CD14-positive monocyte (primary cell): Measurements from ENCODE around the gene TTLL11. TPM values are rescaled to one million over a fixed set of nuclear protein-coding genes. Genes with fewer than 3 reads are reported as not detected.

Experiments used
- DNase-seq, 3 donors: peaks; one replicate each; pipeline ENCODE4 v3.0.0-alpha.2; 2011 to 2022
- H2AFZ ChIP-seq: 2 replicates; pipeline ENCODE4 v1.6.0; 2012; ENCODE audit warnings: mild to moderate bottlenecking, low read depth, low read length, inconsistent platforms; ENCODE audit not compliant: insufficient read depth, poor library complexity, severe bottlenecking
- H3K27ac ChIP-seq, 2 donors: 1 replicate in 1 of 2; 2 replicates in 1 of 2; pipeline ENCODE4 v1.5.1; 2012 to 2013; ENCODE audit warnings: low read length in 2 of 2, control low read depth in 1 of 2, inconsistent platforms in 1 of 2, low read depth in 1 of 2, mild to moderate bottlenecking in 1 of 2
- H3K27me3 ChIP-seq, 2 donors: one replicate each; pipeline versions ENCODE4 v1.6.0 to v1.6.1; 2011 to 2013; ENCODE audit warnings: low read length in 2 of 2; ENCODE audit not compliant: control insufficient read depth in 2 of 2, insufficient read depth in 2 of 2
- H3K36me3 ChIP-seq, 2 donors: replicated peaks in 1 of 2; 1 replicate in 1 of 2; 2 replicates in 1 of 2; pipeline versions ENCODE4 v1.5.1 to v1.6.1; 2012 to 2013; ENCODE audit warnings: low read length in 2 of 2, control low read depth in 1 of 2, inconsistent platforms in 1 of 2, mild to moderate bottlenecking in 1 of 2; ENCODE audit not compliant: insufficient read depth in 2 of 2, control insufficient read depth in 1 of 2
- H3K4me1 ChIP-seq, 2 donors: 1 replicate in 1 of 2; 2 replicates in 1 of 2; pipeline versions ENCODE4 v1.5.1 to v1.6.1; 2012 to 2013; ENCODE audit warnings: low read length in 2 of 2, control low read depth in 1 of 2, inconsistent platforms in 1 of 2, mild to moderate bottlenecking in 1 of 2, moderate library complexity in 1 of 2; ENCODE audit not compliant: insufficient read depth in 2 of 2, control insufficient read depth in 1 of 2
- H3K4me2 ChIP-seq: replicated peaks from 2 replicates; pipeline ENCODE3; 2012; ENCODE audit warnings: low read length, moderate library complexity, mild to moderate bottlenecking; ENCODE audit not compliant: poor library complexity, severe bottlenecking; ENCODE audit errors: extremely low read depth
- H3K4me3 ChIP-seq, 3 experiments: fragments of 200-600 bp in 1 of 3; sonication (generic) in 1 of 3; replicated peaks in 1 of 3; 1 replicate in 2 of 3; 2 replicates in 1 of 3; pipeline ENCODE4 v1.5.1; 2011 to 2013; ENCODE audit warnings: low read length in 3 of 3, mild to moderate bottlenecking in 3 of 3, control low read depth in 2 of 3, low read depth in 2 of 3, inconsistent platforms in 1 of 3, moderate library complexity in 1 of 3
- H3K79me2 ChIP-seq: 2 replicates; pipeline ENCODE4 v1.6.0; 2012; ENCODE audit warnings: mild to moderate bottlenecking, control low read depth, inconsistent platforms, low read length, moderate library complexity; ENCODE audit not compliant: insufficient read depth
- H3K9ac ChIP-seq: 2 replicates; pipeline ENCODE4 v1.6.0; 2017; ENCODE audit warnings: low read length, mild to moderate bottlenecking; ENCODE audit not compliant: insufficient read depth, poor library complexity, severe bottlenecking
- H3K9me3 ChIP-seq, 2 donors: replicated peaks in 1 of 2; 1 replicate in 1 of 2; 2 replicates in 1 of 2; pipeline versions ENCODE4 v1.5.1 to v1.6.1; 2012 to 2013; ENCODE audit warnings: low read length in 2 of 2, control low read depth in 1 of 2; ENCODE audit not compliant: control insufficient read depth in 1 of 2, insufficient read depth in 1 of 2
- H4K20me1 ChIP-seq: 2 replicates; pipeline ENCODE4 v1.6.0; 2012; ENCODE audit warnings: mild to moderate bottlenecking, low read length, control low read depth, moderate library complexity; ENCODE audit not compliant: insufficient read depth
- H3K27ac Mint-ChIP-seq, 7 donors: one replicate each; pipeline ENCODE4 v1.8.0; 2020; ENCODE audit warnings: mild to moderate bottlenecking in 7 of 7, mixed read lengths in 7 of 7, moderate library complexity in 6 of 7, inconsistent platforms in 2 of 7
- H3K27me3 Mint-ChIP-seq, 3 donors: one replicate each; pipeline ENCODE4 v1.8.0; 2021 to 2022; ENCODE audit warnings: low read depth in 3 of 3, mild to moderate bottlenecking in 3 of 3, mixed read lengths in 3 of 3, moderate library complexity in 3 of 3, inconsistent platforms in 1 of 3
- H3K36me3 Mint-ChIP-seq, 2 donors: one replicate each; pipeline ENCODE4 v1.8.0; 2020; ENCODE audit warnings: mixed read lengths in 2 of 2, inconsistent platforms in 1 of 2, mild to moderate bottlenecking in 1 of 2
- H3K4me1 Mint-ChIP-seq: one replicate; pipeline ENCODE4 v1.8.0; 2020; ENCODE audit warnings: mild to moderate bottlenecking, mixed read lengths
- H3K4me3 Mint-ChIP-seq, 2 donors: one replicate each; pipeline ENCODE4 v1.8.0; 2020; ENCODE audit warnings: mild to moderate bottlenecking in 2 of 2, mixed read lengths in 2 of 2, moderate library complexity in 1 of 2
- H3K9me3 Mint-ChIP-seq, 7 donors: one replicate each; pipeline ENCODE4 v1.8.0; 2020 to 2022; ENCODE audit warnings: mixed read lengths in 7 of 7, mild to moderate bottlenecking in 6 of 7, moderate library complexity in 6 of 7, inconsistent platforms in 2 of 7
- CTCF ChIP-seq: fragments of 200-600 bp; IDR thresholded peaks from one replicate; pipeline ENCODE4 v1.8.0; 2022; ENCODE audit warnings: antibody characterized with exemption, mild to moderate bottlenecking
- WGBS: methylation state at CpG from one replicate; pipeline ENCODE4 v1.1.5; 2013; ENCODE audit warnings: missing lambda C conversion rate; ENCODE audit not compliant: insufficient coverage; 5-methylcytosine and 5-hydroxymethylcytosine counted together
- intact Hi-C, 2 donors: fragments of 100-400 bp; cut with micrococcal nuclease; formaldehyde crosslinking; loops; one replicate each; pipeline versions ENCODE4 v1.15.0 to v1.15.1; 2023
- polyA plus RNA-seq, 3 donors: library from polyadenylated mRNA; depleted of rRNA in 1 of 3; unstranded in 2 of 3; stranded (reverse) in 1 of 3; fragments of 300-500 nt in 2 of 3; fragments of >200 nt in 1 of 3; fragmentation: Illumina TruSeq in 2 of 3; gene quantifications; 1 replicate in 2 of 3; 2 replicates in 1 of 3; pipeline ENCODE4 v1.2.3, GENCODE V29; 2012 to 2021

TTLL11 gene
- polyA plus RNA-seq, 3 donors, result 2.9 to 3.5 (median 3.1) TPM

DNA sequence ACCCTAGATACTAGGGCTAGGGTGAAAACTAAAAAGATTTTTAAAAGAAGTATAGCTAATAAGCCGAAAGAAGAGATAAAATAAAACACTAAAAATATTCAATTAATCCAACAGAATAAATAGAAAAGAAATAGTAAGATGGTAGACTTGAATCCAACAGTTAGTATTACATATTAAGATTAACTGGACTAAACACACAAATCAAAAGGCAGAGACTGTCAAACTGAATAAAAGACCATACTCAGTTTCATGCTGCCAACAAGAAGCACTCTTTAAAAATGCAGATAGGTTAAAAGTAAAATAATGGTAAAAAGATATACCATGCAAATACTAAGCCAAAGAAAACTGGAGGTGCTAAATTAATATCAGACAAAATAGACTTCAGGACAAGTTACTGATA lies 65.0 kb downstream of the TTLL11 start:
- Histone ChIP-seq H3K27me3 (no peaks in the 10 kb centered on the region), H4K20me1 (no peaks in the 10 kb centered on the region), H3K9ac (no peak overlapping the region), H2AFZ (no peak overlapping the region), H3K4me3 (no peak overlapping the region), H3K79me2 (no peaks in the 10 kb centered on the region), H3K4me1 (no peaks in the 10 kb centered on the region), H3K27ac (no peak overlapping the region), H3K36me3 (no peaks in the 10 kb centered on the region), H3K4me2 (no peak overlapping the region), H3K9me3 (no peaks in the 10 kb centered on the region)
- no peak overlapping the region for H3K27ac Mint-ChIP-seq
- no peak overlapping the region for H3K4me3 Mint-ChIP-seq
- no CpG with 5 or more reads among the region's 1 CpG for WGBS
- peaks cover 0 to 10% (median 4%) of the 10 kb centered on the region in 7 donors for H3K9me3 Mint-ChIP-seq
- TF ChIP-seq CTCF, result no peak
- peaks cover 13 to 14% of the 10 kb centered on the region in 2 donors for H3K36me3 Mint-ChIP-seq
- intact Hi-C loops, result no loop called here
- no peaks in the 10 kb centered on the region for H3K4me1 Mint-ChIP-seq
- H3K27me3 Mint-ChIP-seq, result no peaks in the 10 kb centered on the region
- no peak for DNase-seq

DNA sequence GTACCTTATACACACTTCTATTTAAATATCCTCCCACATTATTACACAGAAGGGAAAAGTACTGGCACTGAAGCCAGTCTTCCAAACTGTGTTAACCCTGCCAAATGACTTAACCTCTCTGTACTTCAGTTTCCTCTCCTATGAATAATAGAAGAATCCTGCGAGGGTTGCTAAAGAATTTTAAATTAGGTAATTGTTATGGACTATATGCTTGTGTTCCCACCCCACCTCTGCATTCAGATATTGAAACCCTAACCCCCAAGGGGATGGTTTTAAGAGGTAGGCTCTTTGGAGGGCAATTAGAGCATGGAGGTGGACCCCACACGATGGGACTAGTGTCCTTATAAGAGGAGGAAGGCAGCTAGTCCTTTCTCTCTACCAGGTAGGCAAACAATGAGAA lies 72.7 kb downstream of the TTLL11 start:
- peaks cover under 1 to 9% of the 10 kb centered on the region in 2 donors for H3K36me3 Mint-ChIP-seq

More for the DNA sequence above, 72.7 kb downstream of the TTLL11 start:
- no peak for TF ChIP-seq CTCF
- Histone ChIP-seq H3K4me3 (no peak overlapping the region), H3K27ac (no peak overlapping the region), H2AFZ (no peak overlapping the region), H3K79me2 (no peaks in the 10 kb centered on the region), H3K9ac (no peak overlapping the region), H3K27me3 (no peaks in the 10 kb centered on the region), H3K9me3 (no peaks in the 10 kb centered on the region), H3K36me3 (no peaks in the 10 kb centered on the region), H4K20me1 (no peaks in the 10 kb centered on the region), H3K4me2 (no peak overlapping the region), H3K4me1 (no peaks in the 10 kb centered on the region)
- intact Hi-C loops, result no loop called here
- no CpG with 5 or more reads among the region's 2 CpGs for WGBS
- Mint-ChIP-seq H3K27me3 (peaks cover 0 to 1% (median 0%) of the 10 kb centered on the region in 3 donors), H3K27ac (no peak overlapping the region), H3K4me3 (no peak overlapping the region), H3K9me3 (peaks cover 0 to 9% (median 4%) of the 10 kb centered on the region in 7 donors), H3K4me1 (no peaks in the 10 kb centered on the region)
- no peak for DNase-seq
